Duodenal mucosa (tissue), 2 donors: ENCODE data around the gene ZNF526.

Experiments
- H3K27ac ChIP-seq: one replicate; pipeline ENCODE4 v1.7.0; 2013; ENCODE audit warnings: low read depth, low read length
- H3K27me3 ChIP-seq, 2 donors: one replicate each; pipeline ENCODE4 v1.7.0; 2013; ENCODE audit warnings: low read length in 2 of 2, control low read depth in 1 of 2; ENCODE audit not compliant: insufficient read depth in 2 of 2, control insufficient read depth in 1 of 2
- H3K36me3 ChIP-seq, 2 donors: one replicate each; pipeline ENCODE4 v1.7.0; 2013; ENCODE audit warnings: low read length in 2 of 2, control low read depth in 1 of 2; ENCODE audit not compliant: insufficient read depth in 2 of 2, control insufficient read depth in 1 of 2
- H3K4me1 ChIP-seq, 2 donors: one replicate each; pipeline ENCODE4 v1.7.0; 2013; ENCODE audit warnings: low read length in 2 of 2, control low read depth in 1 of 2; ENCODE audit not compliant: insufficient read depth in 2 of 2, control insufficient read depth in 1 of 2
- H3K4me3 ChIP-seq, 2 donors: one replicate each; pipeline ENCODE4 v1.7.0; 2013; ENCODE audit warnings: low read length in 2 of 2, low read depth in 1 of 2
- H3K9ac ChIP-seq, 2 donors: one replicate each; pipeline ENCODE4 v1.7.0; 2013; ENCODE audit warnings: low read length in 2 of 2, low read depth in 1 of 2
- H3K9me3 ChIP-seq, 2 donors: one replicate each; pipeline ENCODE4 v1.7.0; 2013; ENCODE audit warnings: low read length in 2 of 2, control low read depth in 1 of 2; ENCODE audit not compliant: control insufficient read depth in 1 of 2

ZNF526 gene

DNA sequence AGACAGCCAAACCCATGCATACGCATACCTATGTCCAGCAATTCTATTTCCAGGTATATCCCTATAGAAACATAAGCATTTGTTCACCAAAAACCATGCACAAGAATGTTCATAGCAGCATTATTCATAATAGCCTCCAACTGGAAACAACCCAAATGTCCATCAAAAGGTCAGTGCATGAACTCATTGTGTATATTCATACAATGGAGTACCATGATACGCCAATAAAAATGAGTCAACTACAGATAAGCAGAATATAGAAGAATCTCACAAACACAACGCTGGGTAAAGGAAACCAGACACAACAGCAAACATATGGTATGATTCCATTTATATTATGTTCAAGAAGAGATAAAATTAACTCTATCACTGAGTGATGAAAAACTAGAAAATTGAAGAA lies 26.4 kb upstream of the ZNF526 start:
- H3K9ac ChIP-seq: no peak overlapping the region
- H3K27me3 ChIP-seq: no peaks in the 10 kb centered on the region
- H3K4me3 ChIP-seq: no peak overlapping the region
- H3K9me3 ChIP-seq: peaks cover 0 to 7% of the 10 kb centered on the region in 2 donors
- H3K4me1 ChIP-seq: peaks cover 28 to 31% of the 10 kb centered on the region in 2 donors
- peaks cover 0 to 7% of the 10 kb centered on the region in 2 donors for H3K36me3 ChIP-seq
- no peak overlapping the region for H3K27ac ChIP-seq

- Histone ChIP-seq H3K4me3 (no peak overlapping the region), H3K27me3 (no peaks in the 10 kb centered on the region), H3K9me3 (peaks cover 0 to 7% of the 10 kb centered on the region in 2 donors), H3K36me3 (peaks cover 8 to 32% of the 10 kb centered on the region in 2 donors), H3K27ac (no peak overlapping the region), H3K4me1 (peaks cover 41 to 48% of the 10 kb centered on the region in 2 donors), H3K9ac (no peak overlapping the region)
Observed at GRCh38 chr19:42196011-42197001, 23.8 kb upstream of the ZNF526 start.

DNA sequence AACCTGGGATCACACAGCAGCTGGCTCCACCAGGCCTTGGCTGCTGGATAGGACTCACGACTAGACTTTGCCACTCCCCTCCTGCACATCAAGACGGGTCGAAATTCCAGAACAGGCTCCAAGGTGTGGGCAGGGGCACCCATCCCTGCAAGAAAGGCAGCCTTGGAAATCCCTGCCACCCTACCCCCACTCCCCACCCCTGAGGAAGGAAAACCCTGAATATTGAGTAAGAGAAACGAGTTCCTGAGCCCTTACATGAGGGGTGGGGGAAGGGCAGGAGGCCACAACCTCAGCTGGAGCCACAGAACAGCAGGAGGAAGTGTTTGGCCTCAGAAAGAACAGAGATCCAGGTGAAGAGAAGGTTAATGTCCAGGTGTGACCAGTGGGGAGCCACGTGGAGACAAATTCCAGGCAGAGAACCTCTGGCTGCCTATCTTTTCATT lies 22.7 kb upstream of the ZNF526 start:
- H3K9ac ChIP-seq: no peak overlapping the region
- no peak overlapping the region for H3K4me3 ChIP-seq
- no peaks in the 10 kb centered on the region for H3K27me3 ChIP-seq
- no peak overlapping the region for H3K27ac ChIP-seq
- peaks cover 0 to 7% of the 10 kb centered on the region in 2 donors for H3K9me3 ChIP-seq
- H3K4me1 ChIP-seq: peaks cover 35 to 53% of the 10 kb centered on the region in 2 donors
- peaks cover 8 to 41% of the 10 kb centered on the region in 2 donors for H3K36me3 ChIP-seq

DNA sequence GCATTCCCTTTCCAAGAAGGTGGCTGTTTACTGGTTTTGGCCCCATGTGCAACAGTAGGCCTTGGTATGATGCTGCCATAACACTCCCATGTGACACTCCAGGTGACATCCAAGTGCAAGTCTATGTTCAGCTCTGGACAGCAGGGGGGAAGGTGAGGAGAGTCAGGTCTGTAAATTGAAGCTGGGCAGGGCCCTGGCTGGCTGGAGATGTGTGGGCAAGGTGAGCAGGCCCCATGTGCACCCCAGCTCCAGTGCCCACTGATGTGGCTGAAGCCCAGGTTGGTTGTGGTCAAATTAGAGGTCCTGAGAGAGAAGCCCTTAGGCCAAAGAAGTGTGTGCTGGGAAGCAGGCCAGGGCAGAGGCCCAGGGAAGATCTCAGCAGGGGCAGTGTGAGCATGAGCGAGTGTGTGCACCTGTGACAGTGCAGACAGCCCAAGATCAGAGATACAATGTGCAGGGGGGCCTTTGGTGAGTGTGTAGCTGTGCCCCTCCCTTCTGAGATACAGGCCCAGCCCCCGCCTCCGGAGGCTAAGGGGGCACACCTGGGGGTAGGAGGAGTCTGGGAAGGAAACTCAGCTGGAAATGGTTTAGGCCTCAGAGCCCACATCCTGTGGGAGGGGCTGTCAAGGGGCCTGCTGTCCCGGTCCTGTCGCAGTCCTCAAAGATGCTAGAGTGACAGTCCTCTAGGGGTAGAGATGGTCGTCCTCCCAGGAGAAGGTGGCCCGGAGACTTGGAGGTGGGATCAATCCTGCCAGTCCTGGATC lies 21.3 kb upstream of the ZNF526 start:
- H3K4me1 ChIP-seq: peaks cover 34 to 62% of the 10 kb centered on the region in 2 donors
- no peaks in the 10 kb centered on the region for H3K9me3 ChIP-seq
- no peaks in the 10 kb centered on the region for H3K27me3 ChIP-seq
- H3K27ac ChIP-seq: peak overlapping the region; percentile 30
- H3K36me3 ChIP-seq: peaks cover 14 to 54% of the 10 kb centered on the region in 2 donors
- H3K9ac ChIP-seq: no peak overlapping the region
- peak overlapping the region in 1 of 2 donors; percentile 40 for H3K4me3 ChIP-seq

DNA sequence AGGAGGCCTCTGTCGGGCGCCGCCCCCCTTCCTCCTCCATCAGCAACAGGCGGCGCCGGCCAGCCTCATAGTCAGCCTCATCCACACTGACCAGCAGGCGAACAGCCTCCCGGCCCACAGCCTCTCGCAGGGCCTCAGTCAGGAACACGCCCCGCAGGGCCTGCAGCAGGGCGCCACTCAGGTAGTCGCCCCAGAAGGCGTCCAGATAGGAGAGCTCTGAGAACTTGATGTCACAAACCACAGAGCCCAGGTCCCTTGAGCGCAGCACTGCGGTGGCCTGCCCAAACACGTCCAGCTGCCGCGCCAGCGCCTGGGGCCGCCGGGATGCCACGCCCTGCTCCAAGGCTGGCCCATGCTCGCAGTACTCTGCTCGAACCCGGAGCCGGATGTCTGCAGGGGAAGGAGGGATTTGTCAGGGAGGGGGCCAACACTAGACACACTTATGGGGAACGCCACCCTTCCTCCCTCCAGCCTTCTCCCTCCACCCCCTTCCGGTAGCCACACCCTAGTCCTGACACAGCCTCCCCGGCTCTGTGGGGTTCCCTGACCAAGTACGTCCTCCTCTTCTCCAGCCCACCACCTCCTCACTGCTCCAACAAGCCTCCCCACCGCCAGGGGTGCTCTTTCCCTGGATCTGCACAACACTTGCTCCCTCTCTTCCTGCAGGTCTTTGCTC lies 20.5 kb upstream of the ZNF526 start:
- H3K4me3 ChIP-seq: peak overlapping the region in 1 of 2 donors; percentile 40
- H3K4me1 ChIP-seq: peaks cover 34 to 62% of the 10 kb centered on the region in 2 donors
- H3K9me3 ChIP-seq: no peaks in the 10 kb centered on the region
- peaks cover 18 to 61% of the 10 kb centered on the region in 2 donors for H3K36me3 ChIP-seq
- peak overlapping the region; percentile 30 for H3K27ac ChIP-seq
- no peak overlapping the region for H3K9ac ChIP-seq
- no peaks in the 10 kb centered on the region for H3K27me3 ChIP-seq

DNA sequence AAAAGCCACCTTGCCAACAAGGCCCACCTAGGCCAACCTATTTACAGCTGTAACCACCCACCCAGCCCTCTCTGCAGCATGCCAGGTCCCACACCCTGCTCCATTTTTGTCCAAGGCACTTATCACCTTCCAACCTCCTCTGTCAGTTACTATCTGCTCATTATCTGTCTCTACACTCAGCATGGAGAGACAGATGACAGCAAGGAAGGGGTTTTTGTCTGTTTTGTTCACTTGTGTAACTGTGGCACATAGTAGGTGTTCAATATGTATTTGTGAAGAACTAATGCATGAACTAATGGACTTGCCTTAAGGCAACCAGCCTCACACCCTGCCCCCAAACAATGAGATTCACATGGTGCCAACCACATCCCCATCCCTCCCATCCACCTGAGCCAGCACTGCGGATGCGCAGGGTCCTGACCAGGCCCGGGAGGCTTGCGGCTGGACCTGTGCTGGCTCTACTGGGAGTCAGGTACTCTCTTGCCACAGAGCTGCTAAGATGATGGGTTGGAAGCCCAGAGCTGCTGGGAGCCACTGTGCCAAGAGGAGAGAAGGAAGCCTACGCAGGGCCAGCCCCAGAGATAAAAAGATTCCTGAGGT lies 19.9 kb upstream of the ZNF526 start:
- no peak overlapping the region for H3K27ac ChIP-seq
- no peak overlapping the region for H3K4me3 ChIP-seq
- no peak overlapping the region for H3K9ac ChIP-seq
- no peaks in the 10 kb centered on the region for H3K27me3 ChIP-seq
- H3K4me1 ChIP-seq: peaks cover 34 to 62% of the 10 kb centered on the region in 2 donors
- no peaks in the 10 kb centered on the region for H3K9me3 ChIP-seq
- peaks cover 23 to 66% of the 10 kb centered on the region in 2 donors for H3K36me3 ChIP-seq

- no peak overlapping the region for H3K4me3 ChIP-seq
- peaks cover 34 to 60% of the 10 kb centered on the region in 2 donors for H3K4me1 ChIP-seq
- H3K9ac ChIP-seq: no peak overlapping the region
- peaks cover 28 to 78% of the 10 kb centered on the region in 2 donors for H3K36me3 ChIP-seq
- H3K27ac ChIP-seq: peak overlapping the region; percentile 24
- H3K27me3 ChIP-seq: no peaks in the 10 kb centered on the region
- no peaks in the 10 kb centered on the region for H3K9me3 ChIP-seq
Observed at GRCh38 chr19:42201489-42202289, 18.4 kb upstream of the ZNF526 start.

DNA sequence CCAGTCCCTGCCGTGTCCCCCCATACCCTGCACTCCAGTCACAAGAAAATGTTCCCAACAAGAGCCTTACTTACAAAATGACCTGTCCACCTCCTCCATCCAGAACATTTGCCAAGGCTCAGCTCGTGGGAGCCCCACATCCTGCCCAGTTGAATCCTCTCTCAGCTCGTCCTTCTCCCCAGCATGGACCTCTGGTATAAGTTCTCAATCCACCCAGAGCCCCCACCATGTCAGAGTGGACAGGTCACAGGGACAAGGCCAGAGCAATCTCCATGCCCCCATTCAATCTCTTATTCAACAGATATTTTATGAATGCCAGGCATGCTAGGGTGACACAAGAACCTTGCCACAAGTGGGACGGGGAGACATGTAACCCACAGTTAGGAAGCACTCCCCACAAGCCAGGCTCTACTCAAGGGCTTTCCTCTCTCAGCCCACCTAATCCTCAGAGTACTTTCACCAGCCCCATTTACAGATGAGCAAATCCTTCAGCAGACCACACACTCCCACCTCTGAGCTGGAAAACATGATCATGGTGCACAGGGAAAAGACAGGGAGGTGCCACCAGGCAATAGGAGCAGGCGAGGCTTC lies 17.7 kb upstream of the ZNF526 start:
- Histone ChIP-seq H3K36me3 (peaks cover 30 to 85% of the 10 kb centered on the region in 2 donors), H3K27ac (peak overlapping the region; percentile 1), H3K9ac (no peak overlapping the region), H3K9me3 (no peaks in the 10 kb centered on the region), H3K4me3 (no peak overlapping the region), H3K4me1 (peaks cover 34 to 53% of the 10 kb centered on the region in 2 donors), H3K27me3 (no peaks in the 10 kb centered on the region)
